Psoas muscle (tissue), 8 donors: ENCODE results near the gene STRIP2. TPM values are rescaled to one million over a fixed set of nuclear protein-coding genes. Genes with fewer than 3 reads are reported as not detected.
"Not testable (repeated sequence)": the region's sequence is repeated elsewhere in the genome, so short reads cannot be mapped to it uniquely, and the experiment has no call there.

Experiments
- ATAC-seq, 4 donors: fragments of 200-7000 bp; cut with Tn5 transposase; one replicate each; pipeline ENCODE4 v1.9.1; 2020; ENCODE audit warnings: moderate library complexity in 3 of 4, mild to moderate bottlenecking in 2 of 4
- DNase-seq, 2 donors: peaks; one replicate each; pipeline ENCODE4 v3.0.0-alpha.2; 2020
- H3K27ac ChIP-seq: fragments of 200-600 bp; one replicate; pipeline ENCODE4 v1.8.0; 2022
- H3K27me3 ChIP-seq, 3 donors: fragments of 200-600 bp in 1 of 3; one replicate each; pipeline versions ENCODE4 v1.6.1 to v1.8.0; 2013 to 2022; ENCODE audit warnings: low read length in 2 of 3, mild to moderate bottlenecking in 2 of 3, moderate library complexity in 1 of 3; ENCODE audit not compliant: insufficient read depth in 3 of 3
- H3K36me3 ChIP-seq, 2 donors: fragments of 200-600 bp in 1 of 2; one replicate each; pipeline versions ENCODE4 v1.6.1 to v1.8.0; 2013 to 2022; ENCODE audit warnings: low read depth in 1 of 2, mild to moderate bottlenecking in 1 of 2, moderate library complexity in 1 of 2; ENCODE audit not compliant: insufficient read depth in 1 of 2
- H3K4me1 ChIP-seq: fragments of 200-600 bp; one replicate; pipeline ENCODE4 v1.8.0; 2022
- H3K4me3 ChIP-seq: fragments of 200-600 bp; one replicate; pipeline ENCODE4 v1.8.0; 2022; ENCODE audit warnings: mild to moderate bottlenecking
- H3K9me3 ChIP-seq: fragments of 200-600 bp; one replicate; pipeline ENCODE4 v1.8.0; 2022
- CTCF ChIP-seq: fragments of 200-600 bp; IDR thresholded peaks from one replicate; pipeline ENCODE4 v1.8.0; 2022; ENCODE audit warnings: antibody characterized with exemption
- WGBS, 3 donors: extraction: QIAGEN DNeasy Blood & Tissue Kit; methylation state at CpG; one replicate each; pipeline versions ENCODE4 v1.1.6 to v1.1.7; 2013; 5-methylcytosine and 5-hydroxymethylcytosine counted together
- intact Hi-C, 2 donors: fragments of 100-400 bp; cut with DNase I; formaldehyde crosslinking; loops; one replicate each; pipeline versions ENCODE4 v1.11.0 to v1.14.2; 2022
- polyA plus RNA-seq, 3 donors: library from polyadenylated mRNA; stranded (reverse); fragments of 200-250 nt; gene quantifications; one replicate each; pipeline ENCODE4 v1.2.3, GENCODE V29; 2013
- total RNA-seq, 4 donors: library from RNA; stranded (reverse); fragmentation: NEBNext Ultra II Directional in 2 of 4; extraction: Animal tissue kit (Norgen Biotek cat#: 25700) in 2 of 4; gene quantifications; one replicate each; pipeline versions ENCODE4 v1.2.1 to v1.2.4, GENCODE V29; 2021 to 2023
- donor health status: healthy with polysubstance abuse.
- donor health status: DM: no; HTN: no; CAD: no; lungs with moderate emphysema.
- donor health status: Bipolar disorder and iron deficiency.
- donor health status: healthy.
- donor health status: DM: yes; HTN: yes; CAD: no.
- donor health status: DM: no; HTN: no; CAD: no.
- donor health status: DM: no; HTN: no; CAD: no.
- donor health status: DM: yes; HTN: yes; CAD: no.

Gene STRIP2
- total and polyA plus RNA-seq, 7 donors, result 14.5 to 94.4 (median 46.6) TPM

GRCh38 chr7:129529643-129530042, 95.4 kb downstream of the STRIP2 start:
- intact Hi-C loops, result no loop called here
- peaks cover 0 to 2% (median 0%) of the 10 kb centered on the region in 3 donors for H3K27me3 ChIP-seq
- no peak for TF ChIP-seq CTCF

GRCh38 chr7:129530795-129531391, 96.7 kb downstream of the STRIP2 start:
- Histone ChIP-seq H3K4me1 (no peaks in the 10 kb centered on the region), H3K36me3 (no peaks in the 10 kb centered on the region), H3K9me3 (no peaks in the 10 kb centered on the region), H3K27me3 (no peaks in the 10 kb centered on the region), H3K4me3 (no peak overlapping the region), H3K27ac (no peak overlapping the region)
- ATAC-seq (no peak), DNase-seq (no peak)
- no peak for TF ChIP-seq CTCF
- 70 to 75% (median 73%) methylated on average over 5 of the region's 5 CpGs for WGBS, 3 donors
- intact Hi-C loops, result no loop called here

More at GRCh38 chr7:129529643-129530042, 95.4 kb downstream of the STRIP2 start:
- Histone ChIP-seq H3K4me1 (no peaks in the 10 kb centered on the region), H3K9me3 (no peaks in the 10 kb centered on the region), H3K27ac (no peak overlapping the region), H3K4me3 (no peak overlapping the region), H3K36me3 (no peaks in the 10 kb centered on the region)
- ATAC-seq, result no peak
- WGBS, 3 donors, result 85 to 90% (median 87%) methylated on average over 4 of the region's 4 CpGs
- no peak for DNase-seq

GRCh38 chr7:129531721-129532120, 97.5 kb downstream of the STRIP2 start:
- H3K9me3 ChIP-seq, result no peaks in the 10 kb centered on the region
- intact Hi-C loops, result no loop called here
- H3K36me3 ChIP-seq, result no peaks in the 10 kb centered on the region
- no peak overlapping the region for H3K27ac ChIP-seq
- WGBS, 3 donors, result 84 to 86% (median 85%) methylated on average over 11 of the region's 11 CpGs
- H3K27me3 ChIP-seq, result no peaks in the 10 kb centered on the region
- no peaks in the 10 kb centered on the region for H3K4me1 ChIP-seq
- no peak for TF ChIP-seq CTCF
- ATAC-seq, result no peak
- no peak overlapping the region for H3K4me3 ChIP-seq
- no peak for DNase-seq

- intact Hi-C loops, result no loop called here
- no peaks in the 10 kb centered on the region for H3K9me3 ChIP-seq
- ATAC-seq, result no peak
- no peaks in the 10 kb centered on the region for H3K27me3 ChIP-seq
- no peak for DNase-seq
- no peak overlapping the region for H3K27ac ChIP-seq
- 85 to 95% (median 92%) methylated on average over 19 of the region's 19 CpGs for WGBS, 3 donors
- no peak for TF ChIP-seq CTCF
- no peaks in the 10 kb centered on the region for H3K36me3 ChIP-seq
- no peak overlapping the region for H3K4me3 ChIP-seq
- no peaks in the 10 kb centered on the region for H3K4me1 ChIP-seq
Observed at GRCh38 chr7:129532375-129532774, 98.1 kb downstream of the STRIP2 start.

GRCh38 chr7:129534558-129535274, 100.5 kb downstream of the STRIP2 start:
- ATAC-seq, intact Hi-C loops: not testable (repeated sequence)
- 81 to 90% (median 87%) methylated on average over 15 to 20 of the region's 20 CpGs for WGBS, 3 donors

More at GRCh38 chr7:129534558-129535274, 100.5 kb downstream of the STRIP2 start:
- DNase-seq, H3K4me1 ChIP-seq, H3K4me3 ChIP-seq, H3K27me3 ChIP-seq, H3K27ac ChIP-seq, H3K36me3 ChIP-seq, H3K9me3 ChIP-seq: not testable (repeated sequence)
